Measurements from ENCODE around the gene RPL36. TPM values are rescaled to one million over a fixed set of nuclear protein-coding genes. Genes with fewer than 3 reads are reported as not detected.

The RPL36 gene
- total and polyA plus RNA-seq, 2 experiments from 2014 or later, result 637 to 990 TPM

DNA sequence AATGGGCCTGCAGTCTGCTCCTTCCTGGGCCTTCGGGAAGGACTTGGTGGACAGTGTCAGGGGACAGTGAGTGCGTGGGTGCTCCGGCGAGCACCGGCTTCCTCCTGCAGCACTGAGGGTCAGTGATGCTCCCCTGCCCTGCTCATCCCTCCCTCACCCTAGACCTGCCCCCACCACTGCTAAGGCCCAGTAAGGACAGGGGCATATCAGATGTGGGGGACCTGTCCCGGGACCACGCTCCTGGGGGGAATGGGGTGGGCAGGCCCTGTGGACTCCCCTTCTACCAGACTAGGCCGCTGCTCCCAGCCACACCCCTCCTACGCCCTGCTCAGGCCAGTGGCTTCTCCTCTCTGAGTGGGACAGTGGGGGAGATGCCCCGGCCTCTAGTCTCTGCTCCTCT lies 13.0 kb upstream of the RPL36 start:
- DNase-seq (ENCODE audit: low spot score), result no peak
- Histone ChIP-seq H4K20me1 (ENCODE audit: insufficient read depth, poor library complexity, severe bottlenecking) (no peaks in the 10 kb centered on the region), H3K4me3 (no peak overlapping the region), H3K36me3 (replicated peaks; ENCODE audit: insufficient read depth, low read depth) (no peaks in the 10 kb centered on the region), H3K4me2 (no peak overlapping the region), H3K27ac (no peak overlapping the region), H2AFZ (no peak overlapping the region), H3K79me2 (peaks cover 13% of the 10 kb centered on the region), H3K4me1 (ENCODE audit: insufficient read depth) (no peaks in the 10 kb centered on the region), H3K9me2 (replicated peaks; ENCODE audit: insufficient read depth) (no peaks in the 10 kb centered on the region), H3K27me3 (no peaks in the 10 kb centered on the region), H3K9me3 (ENCODE audit: low read depth) (no peaks in the 10 kb centered on the region)
- TF ChIP-seq, protein P1, sequence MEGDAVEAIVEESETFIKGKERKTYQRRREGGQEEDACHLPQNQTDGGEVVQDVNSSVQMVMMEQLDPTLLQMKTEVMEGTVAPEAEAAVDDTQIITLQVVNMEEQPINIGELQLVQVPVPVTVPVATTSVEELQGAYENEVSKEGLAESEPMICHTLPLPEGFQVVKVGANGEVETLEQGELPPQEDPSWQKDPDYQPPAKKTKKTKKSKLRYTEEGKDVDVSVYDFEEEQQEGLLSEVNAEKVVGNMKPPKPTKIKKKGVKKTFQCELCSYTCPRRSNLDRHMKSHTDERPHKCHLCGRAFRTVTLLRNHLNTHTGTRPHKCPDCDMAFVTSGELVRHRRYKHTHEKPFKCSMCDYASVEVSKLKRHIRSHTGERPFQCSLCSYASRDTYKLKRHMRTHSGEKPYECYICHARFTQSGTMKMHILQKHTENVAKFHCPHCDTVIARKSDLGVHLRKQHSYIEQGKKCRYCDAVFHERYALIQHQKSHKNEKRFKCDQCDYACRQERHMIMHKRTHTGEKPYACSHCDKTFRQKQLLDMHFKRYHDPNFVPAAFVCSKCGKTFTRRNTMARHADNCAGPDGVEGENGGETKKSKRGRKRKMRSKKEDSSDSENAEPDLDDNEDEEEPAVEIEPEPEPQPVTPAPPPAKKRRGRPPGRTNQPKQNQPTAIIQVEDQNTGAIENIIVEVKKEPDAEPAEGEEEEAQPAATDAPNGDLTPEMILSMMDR (IDR thresholded peaks at IDR 0.05; ENCODE audit: poor library complexity), result no peak
- TF ChIP-seq EZH2phosphoT487 (IDR thresholded peaks at IDR 0.05; ENCODE audit: low read depth, severe bottlenecking, unreplicated experiment), result no peak
- WGBS (ENCODE audit: low lambda C conversion rate, missing lambda C conversion rate), result 96% methylated on average over 10 of the region's 10 CpGs

- TF ChIP-seq EZH2 (IDR thresholded peaks at IDR 0.05; ENCODE audit: borderline replicate concordance) (no peak), EZH2phosphoT487 (IDR thresholded peaks at IDR 0.05; ENCODE audit: low read depth, severe bottlenecking, unreplicated experiment) (no peak)
- TF ChIP-seq, protein P1 (IDR thresholded peaks at IDR 0.05; ENCODE audit: poor library complexity), result no peak
- no peaks in the 10 kb centered on the region for H3K36me3 ChIP-seq (replicated peaks; ENCODE audit: insufficient read depth, low read depth)
- H2AFZ ChIP-seq, result no peak overlapping the region
- H3K79me2 ChIP-seq, result peaks cover 13% of the 10 kb centered on the region
- H3K4me2 ChIP-seq, result no peak overlapping the region
- H3K27ac ChIP-seq, result no peak overlapping the region
- H3K4me1 ChIP-seq (ENCODE audit: insufficient read depth), result no peaks in the 10 kb centered on the region
- WGBS (ENCODE audit: low lambda C conversion rate, missing lambda C conversion rate), result 96% methylated on average over 8 of the region's 9 CpGs
- H4K20me1 ChIP-seq (ENCODE audit: insufficient read depth, poor library complexity, severe bottlenecking), result no peaks in the 10 kb centered on the region
- H3K27me3 ChIP-seq, result no peaks in the 10 kb centered on the region
- H3K9me2 ChIP-seq (replicated peaks; ENCODE audit: insufficient read depth), result no peaks in the 10 kb centered on the region
- no peaks in the 10 kb centered on the region for H3K9me3 ChIP-seq (ENCODE audit: low read depth)
- no peak for DNase-seq (ENCODE audit: low spot score)
- H3K4me3 ChIP-seq, result no peak overlapping the region
These were observed 12.5 kb upstream of the RPL36 start for GRCh38 chr19:5677580-5677979.

DNA sequence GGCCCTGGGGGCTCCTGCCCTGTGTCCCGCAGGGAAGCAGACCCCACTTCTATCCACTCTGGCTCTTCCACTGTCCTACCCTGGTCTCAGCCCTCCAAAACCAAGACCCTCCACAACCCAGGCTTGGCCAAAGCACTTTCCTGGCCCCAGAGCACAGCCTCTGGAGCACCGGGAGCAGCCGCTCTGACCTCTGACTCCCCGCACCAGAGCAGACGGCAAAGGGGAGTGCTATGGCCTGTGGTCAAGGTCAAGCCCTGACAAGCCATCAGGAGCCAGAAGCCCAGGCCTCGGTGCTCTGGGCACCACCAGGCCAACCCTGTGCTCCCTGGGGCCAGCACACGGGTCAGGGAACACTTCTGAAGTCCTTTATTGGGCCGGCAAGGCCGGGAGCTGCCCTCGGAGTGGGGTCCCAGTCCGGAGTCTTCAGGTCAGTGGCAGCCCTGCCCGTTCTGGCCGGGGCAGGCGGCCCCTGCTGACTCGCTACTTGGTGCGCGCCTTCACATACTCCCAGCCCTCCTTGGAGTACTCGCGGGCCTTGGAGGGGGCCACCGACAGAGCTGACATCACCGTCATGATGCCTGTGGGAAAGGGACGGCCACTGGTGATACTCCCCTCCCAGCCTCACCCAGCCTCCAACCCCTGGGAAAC lies 11.9 kb upstream of the RPL36 start:
- no peak for TF ChIP-seq EZH2 (IDR thresholded peaks at IDR 0.05; ENCODE audit: borderline replicate concordance)
- TF ChIP-seq, protein P1 (IDR thresholded peaks at IDR 0.05; ENCODE audit: poor library complexity), result no peak
- no peak for TF ChIP-seq EZH2phosphoT487 (IDR thresholded peaks at IDR 0.05; ENCODE audit: low read depth, severe bottlenecking, unreplicated experiment)
- Histone ChIP-seq H3K27ac (no peak overlapping the region), H3K36me3 (replicated peaks; ENCODE audit: insufficient read depth, low read depth) (no peaks in the 10 kb centered on the region), H4K20me1 (ENCODE audit: insufficient read depth, poor library complexity, severe bottlenecking) (no peaks in the 10 kb centered on the region), H3K79me2 (peaks cover 13% of the 10 kb centered on the region), H3K9me2 (replicated peaks; ENCODE audit: insufficient read depth) (no peaks in the 10 kb centered on the region), H3K4me2 (no peak overlapping the region), H3K9me3 (ENCODE audit: low read depth) (no peaks in the 10 kb centered on the region), H2AFZ (no peak overlapping the region), H3K27me3 (no peaks in the 10 kb centered on the region), H3K4me3 (no peak overlapping the region), H3K4me1 (ENCODE audit: insufficient read depth) (no peaks in the 10 kb centered on the region)
- DNase-seq (ENCODE audit: low spot score), result no peak
- WGBS (ENCODE audit: low lambda C conversion rate, missing lambda C conversion rate), result 95% methylated on average over 22 of the region's 22 CpGs

Data from hepatocyte (in vitro differentiated cells).